Activated CD8-positive, alpha-beta T cell treated with anti-CD3 and anti-CD28 coated beads, Interleukin-2, amount 10 ng/mL, durations not matched to agents 7 days and 5 days (primary cell): ENCODE results near the gene SLCO1A2. TPM values are rescaled to one million over a fixed set of nuclear protein-coding genes. Genes with fewer than 3 reads are reported as not detected.

Source experiments
- ATAC-seq: fragments of 150-1000 bp; cut with Tn5 transposase; one replicate; pipeline ENCODE4 v1.10.0; 2021; ENCODE audit warnings: moderate library complexity
- CTCF ChIA-PET: fragments of 350-600 bp; sonication (Branson Sonifier 250); formaldehyde crosslinking; loops from one replicate; lab custom pipeline; 2021; ENCODE audit warnings: antibody characterized with exemption; lab: Charles Lee
- POLR2A ChIA-PET: fragments of 350-600 bp; sonication (Branson Sonifier 250); formaldehyde crosslinking; loops from one replicate; lab custom pipeline; 2021; ENCODE audit warnings: antibody characterized with exemption; lab: Charles Lee
- DNase-seq: peaks from one replicate; pipeline ENCODE4 v3.0.0-alpha.2; 2020
- H3K27ac Mint-ChIP-seq: one replicate; pipeline ENCODE4 v1.8.0; 2021; ENCODE audit warnings: mild to moderate bottlenecking, mixed read lengths
- H3K27me3 Mint-ChIP-seq: one replicate; pipeline ENCODE4 v1.8.0; 2021; ENCODE audit warnings: low read depth, mixed read lengths
- H3K36me3 Mint-ChIP-seq: one replicate; pipeline ENCODE4 v1.8.0; 2021; ENCODE audit warnings: low read depth, mixed read lengths
- H3K4me1 Mint-ChIP-seq: one replicate; pipeline ENCODE4 v1.8.0; 2021; ENCODE audit warnings: low read depth, mixed read lengths
- H3K4me3 Mint-ChIP-seq: one replicate; pipeline ENCODE4 v1.8.0; 2021; ENCODE audit warnings: mild to moderate bottlenecking, mixed read lengths
- H3K9me3 Mint-ChIP-seq: one replicate; pipeline ENCODE4 v1.8.0; 2022; ENCODE audit warnings: mixed read lengths; ENCODE audit not compliant: insufficient read depth
- total RNA-seq, 2 experiments: library from RNA; stranded (reverse); gene quantifications; one replicate each; pipeline ENCODE4 v1.2.3, GENCODE V29; 2021

The SLCO1A2 gene
- total RNA-seq, 2 experiments from 2014 or later, result not detected

GRCh38 chr12:21308785-21309184 is 25.9 kb downstream of the SLCO1A2 start:
- ChIA-PET CTCF (interaction anchor here (1.0 to 1.5 kb wide), 3 partner anchors 13 to 372 kb away, joined by 3 to 4 read pairs (median 3); no protein-coding TSS in a partner anchor), POLR2A (no interaction called here)
- no peak overlapping the region for H3K4me3 Mint-ChIP-seq
- no peak for ATAC-seq
- no peaks in the 10 kb centered on the region for H3K27me3 Mint-ChIP-seq
- no peak for DNase-seq
- H3K9me3 Mint-ChIP-seq, result no peaks in the 10 kb centered on the region
- no peaks in the 10 kb centered on the region for H3K4me1 Mint-ChIP-seq
- H3K36me3 Mint-ChIP-seq, result no peaks in the 10 kb centered on the region
- no peak overlapping the region for H3K27ac Mint-ChIP-seq

GRCh38 chr12:21305661-21306060 is 29.1 kb downstream of the SLCO1A2 start:
- H3K27ac Mint-ChIP-seq, result no peak overlapping the region
- H3K9me3 Mint-ChIP-seq, result no peaks in the 10 kb centered on the region
- ChIA-PET POLR2A (no interaction called here), CTCF (no interaction called here)
- H3K36me3 Mint-ChIP-seq, result no peaks in the 10 kb centered on the region
- ATAC-seq (no peak), DNase-seq (no peak)
- peaks cover 5% of the 10 kb centered on the region for H3K27me3 Mint-ChIP-seq
- H3K4me3 Mint-ChIP-seq, result no peak overlapping the region
- no peaks in the 10 kb centered on the region for H3K4me1 Mint-ChIP-seq

GRCh38 chr12:21300632-21301031 is 34.1 kb downstream of the SLCO1A2 start:
- no peak overlapping the region for H3K4me3 Mint-ChIP-seq
- ATAC-seq, result no peak
- DNase-seq, result no peak
- no peaks in the 10 kb centered on the region for H3K36me3 Mint-ChIP-seq
- H3K27me3 Mint-ChIP-seq, result peaks cover 5% of the 10 kb centered on the region
- no peak overlapping the region for H3K27ac Mint-ChIP-seq
- ChIA-PET POLR2A (no interaction called here), CTCF (no interaction called here)
- peaks cover 2% of the 10 kb centered on the region for H3K4me1 Mint-ChIP-seq
- no peaks in the 10 kb centered on the region for H3K9me3 Mint-ChIP-seq

DNA sequence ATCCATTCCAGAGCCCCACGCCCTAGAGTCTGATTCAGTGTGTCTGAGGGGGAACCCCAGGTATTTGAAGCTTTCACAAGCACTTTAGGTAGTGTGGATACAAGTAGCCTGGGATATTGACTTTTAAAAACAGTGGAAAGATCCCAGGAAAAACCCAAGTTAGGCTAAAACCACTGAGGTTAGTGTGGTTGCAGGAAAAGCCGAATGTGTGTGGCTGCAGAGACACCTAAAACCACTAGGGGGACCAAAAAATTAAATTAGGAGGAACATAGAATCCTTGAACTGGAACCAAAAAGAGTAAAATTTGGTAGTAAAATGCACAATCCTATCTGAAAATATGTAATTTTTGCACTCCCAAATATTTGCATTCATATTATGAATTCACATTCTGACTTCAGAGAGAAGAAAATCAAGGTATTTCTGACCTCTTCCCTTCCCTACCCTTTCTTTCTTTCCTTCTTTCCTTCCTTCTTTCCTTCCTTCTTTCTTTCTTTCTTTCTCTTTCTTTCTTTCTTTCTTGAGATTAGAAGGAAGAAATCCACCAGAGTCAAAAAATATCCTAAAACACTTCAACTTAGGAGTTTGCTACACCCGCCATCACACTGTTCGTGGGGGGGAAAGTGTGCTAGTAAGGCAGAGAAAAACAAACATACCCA is 37.8 kb downstream of the SLCO1A2 start:
- ChIA-PET CTCF (interaction anchor here (0.6 to 0.9 kb wide), 5 partner anchors 13 to 383 kb away, joined by 3 read pairs; partner anchors contain the start of gene SPX), POLR2A (no interaction called here)
- no peak for ATAC-seq

GRCh38 chr12:21296348-21296747 is 38.4 kb downstream of the SLCO1A2 start:
- ChIA-PET CTCF (interaction anchor here (0.6 to 0.9 kb wide), 5 partner anchors 13 to 384 kb away, joined by 3 read pairs; partner anchors contain the start of gene SPX), POLR2A (no interaction called here)
- DNase-seq (no peak), ATAC-seq (no peak)
- Mint-ChIP-seq H3K4me1 (peaks cover 2% of the 10 kb centered on the region), H3K4me3 (no peak overlapping the region), H3K9me3 (no peaks in the 10 kb centered on the region), H3K36me3 (no peaks in the 10 kb centered on the region), H3K27ac (no peak overlapping the region), H3K27me3 (peaks cover 4% of the 10 kb centered on the region)

More for the DNA sequence above, 37.8 kb downstream of the SLCO1A2 start:
- no peak for DNase-seq
- Mint-ChIP-seq H3K27ac (no peak overlapping the region), H3K4me3 (no peak overlapping the region), H3K4me1 (peaks cover 2% of the 10 kb centered on the region), H3K36me3 (no peaks in the 10 kb centered on the region), H3K9me3 (no peaks in the 10 kb centered on the region), H3K27me3 (peaks cover 6% of the 10 kb centered on the region)

- no peak overlapping the region for H3K27ac Mint-ChIP-seq
- ATAC-seq (no peak), DNase-seq (no peak)
- H3K4me1 Mint-ChIP-seq, result peaks cover 2% of the 10 kb centered on the region
- ChIA-PET CTCF (no interaction called here), POLR2A (no interaction called here)
- no peaks in the 10 kb centered on the region for H3K9me3 Mint-ChIP-seq
- no peak overlapping the region for H3K4me3 Mint-ChIP-seq
- H3K27me3 Mint-ChIP-seq, result peaks cover 4% of the 10 kb centered on the region
- H3K36me3 Mint-ChIP-seq, result no peaks in the 10 kb centered on the region
These were observed 40.5 kb downstream of the SLCO1A2 start for GRCh38 chr12:21294176-21294575.

- H3K27me3 Mint-ChIP-seq, result peaks cover 4% of the 10 kb centered on the region
- H3K9me3 Mint-ChIP-seq, result no peaks in the 10 kb centered on the region
- CTCF ChIA-PET, result no interaction called here
- DNase-seq (no peak), ATAC-seq (no peak)
- peaks cover 2% of the 10 kb centered on the region for H3K4me1 Mint-ChIP-seq
- no peaks in the 10 kb centered on the region for H3K36me3 Mint-ChIP-seq
- POLR2A ChIA-PET, result no interaction called here
- H3K4me3 Mint-ChIP-seq, result no peak overlapping the region
- no peak overlapping the region for H3K27ac Mint-ChIP-seq
These were observed 42.6 kb downstream of the SLCO1A2 start for GRCh38 chr12:21292111-21292510.

- Mint-ChIP-seq H3K27me3 (no peaks in the 10 kb centered on the region), H3K9me3 (no peaks in the 10 kb centered on the region), H3K4me3 (no peak overlapping the region), H3K36me3 (no peaks in the 10 kb centered on the region), H3K4me1 (no peaks in the 10 kb centered on the region), H3K27ac (no peak overlapping the region)
- POLR2A ChIA-PET, result no interaction called here
- ATAC-seq (no peak), DNase-seq (no peak)
- CTCF ChIA-PET, result no interaction called here
These were observed 45.0 kb downstream of the SLCO1A2 start for GRCh38 chr12:21289698-21290097.

DNA sequence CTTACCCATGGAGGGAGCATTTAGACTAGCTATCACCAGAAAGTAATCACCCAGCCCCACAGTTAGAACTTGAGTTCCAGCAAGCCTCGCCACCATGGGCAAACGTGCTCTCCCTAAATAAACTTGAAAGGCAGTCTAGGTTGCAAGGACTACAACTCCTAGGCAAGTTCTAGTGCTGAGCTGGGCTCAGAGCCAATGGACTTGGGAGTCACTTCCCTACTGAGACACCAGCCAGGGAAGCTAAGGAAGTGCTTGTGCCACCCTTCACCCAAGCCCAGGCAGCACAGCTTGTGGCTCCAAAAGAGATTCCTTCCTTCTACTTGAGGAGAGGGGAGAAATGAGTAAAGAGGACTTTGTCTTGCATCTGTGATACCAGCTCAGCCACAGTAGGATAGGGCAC is 57.9 kb downstream of the SLCO1A2 start:
- Mint-ChIP-seq H3K4me3 (no peak overlapping the region), H3K4me1 (no peaks in the 10 kb centered on the region), H3K36me3 (no peaks in the 10 kb centered on the region), H3K27ac (no peak overlapping the region), H3K9me3 (no peaks in the 10 kb centered on the region), H3K27me3 (peaks cover 2% of the 10 kb centered on the region)
- CTCF ChIA-PET, result no interaction called here
- ATAC-seq (no peak), DNase-seq (no peak)
- POLR2A ChIA-PET, result no interaction called here

GRCh38 chr12:21265932-21266331 is 68.8 kb downstream of the SLCO1A2 start:
- Mint-ChIP-seq H3K27ac (no peak overlapping the region), H3K9me3 (no peaks in the 10 kb centered on the region), H3K36me3 (no peaks in the 10 kb centered on the region), H3K4me3 (no peak overlapping the region), H3K4me1 (no peaks in the 10 kb centered on the region), H3K27me3 (peaks cover 2% of the 10 kb centered on the region)
- ChIA-PET CTCF (no interaction called here), POLR2A (no interaction called here)
- no peak for DNase-seq
- no peak for ATAC-seq

DNA sequence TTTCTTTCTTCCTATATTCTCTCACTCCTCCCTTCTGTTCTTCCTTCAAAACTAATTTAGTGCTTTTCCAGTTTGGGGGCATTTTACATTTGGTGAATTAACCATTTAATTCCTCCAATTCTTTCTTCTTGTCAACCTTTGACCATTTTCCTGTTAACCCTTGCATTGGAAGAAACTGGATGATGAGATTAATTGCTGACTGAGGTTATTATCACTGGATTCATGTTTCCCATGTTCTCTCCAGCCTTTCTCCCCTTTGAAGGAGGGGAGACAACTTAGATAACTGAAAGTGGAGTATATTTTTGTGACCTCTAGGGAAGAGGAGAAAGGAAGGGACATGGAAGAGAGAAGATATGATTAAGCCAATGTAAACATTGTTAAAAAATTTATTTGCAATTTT is 70.5 kb downstream of the SLCO1A2 start:
- Mint-ChIP-seq H3K9me3 (no peaks in the 10 kb centered on the region), H3K36me3 (no peaks in the 10 kb centered on the region), H3K27ac (no peak overlapping the region), H3K4me3 (no peak overlapping the region), H3K27me3 (no peaks in the 10 kb centered on the region), H3K4me1 (no peaks in the 10 kb centered on the region)
- POLR2A ChIA-PET, result no interaction called here
- CTCF ChIA-PET, result no interaction called here
- DNase-seq (no peak), ATAC-seq (no peak)

DNA sequence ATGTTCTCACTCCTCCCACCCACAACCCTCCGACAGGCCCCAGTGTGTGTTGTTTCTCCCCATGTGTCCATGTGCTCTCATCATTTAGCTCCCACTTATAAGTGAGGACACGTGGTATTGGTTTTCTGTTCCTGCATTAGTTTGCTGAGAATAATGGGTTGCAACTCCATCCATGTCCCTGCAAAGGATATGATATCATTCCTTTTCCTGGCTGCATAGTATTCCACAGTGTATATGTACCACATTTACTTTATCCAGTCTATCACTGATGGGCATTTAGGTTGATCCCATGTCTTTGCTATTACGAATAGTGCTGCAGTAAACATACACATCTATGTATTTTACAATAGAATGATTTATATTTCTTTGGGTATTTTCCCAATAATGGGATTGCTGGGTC is 77.5 kb downstream of the SLCO1A2 start:
- CTCF ChIA-PET, result no interaction called here
- Mint-ChIP-seq H3K4me1 (no peaks in the 10 kb centered on the region), H3K9me3 (no peaks in the 10 kb centered on the region)

DNA sequence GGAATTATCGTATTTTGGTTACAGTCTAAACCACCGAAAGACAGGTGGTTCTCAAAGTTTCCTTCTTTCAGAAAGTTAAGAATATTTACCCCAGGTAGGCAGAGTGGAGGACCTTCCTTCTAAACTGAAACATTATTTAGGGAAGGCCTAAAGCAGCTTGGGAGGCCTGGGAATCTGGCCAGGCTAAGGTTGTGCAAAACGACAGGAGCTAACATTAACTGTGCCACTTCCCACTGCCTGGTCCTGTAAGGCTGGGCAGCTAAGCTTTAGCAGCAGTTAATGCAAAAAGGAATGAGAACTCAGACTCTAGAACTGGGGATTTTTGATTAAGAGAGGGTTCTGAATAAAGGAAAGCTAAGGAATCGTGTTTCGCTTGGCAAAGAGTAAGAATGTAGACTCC is 82.6 kb downstream of the SLCO1A2 start:
- ChIA-PET POLR2A (no interaction called here), CTCF (no interaction called here)
- H3K4me3 Mint-ChIP-seq, result no peak overlapping the region
- ATAC-seq (no peak), DNase-seq (no peak)
- H3K36me3 Mint-ChIP-seq, result no peaks in the 10 kb centered on the region
- H3K9me3 Mint-ChIP-seq, result no peaks in the 10 kb centered on the region
- H3K4me1 Mint-ChIP-seq, result no peaks in the 10 kb centered on the region
- no peak overlapping the region for H3K27ac Mint-ChIP-seq
- H3K27me3 Mint-ChIP-seq, result no peaks in the 10 kb centered on the region

More for the DNA sequence above, 77.5 kb downstream of the SLCO1A2 start:
- Mint-ChIP-seq H3K27ac (no peak overlapping the region), H3K4me3 (no peak overlapping the region), H3K36me3 (no peaks in the 10 kb centered on the region), H3K27me3 (no peaks in the 10 kb centered on the region)
- DNase-seq, result no peak
- ATAC-seq, result no peak
- POLR2A ChIA-PET, result no interaction called here
